Measurements from ENCODE around the gene EHF. TPM values are rescaled to one million over a fixed set of nuclear protein-coding genes. Genes with fewer than 3 reads are reported as not detected.

The EHF gene
- total RNA-seq (2021; ENCODE audit: unreplicated experiment): 0.51 TPM
- 0.17 TPM for polyA plus RNA-seq (2012; ENCODE audit: insufficient read length)
- percentile 27 among the genes with signal in this experiment for Bru-seq, nascent RNA
- percentile 26 among the genes with signal in this experiment for BruChase-seq, experiment 1, labeled RNA remaining after a 2-hour chase
- BruChase-seq, experiment 2, labeled RNA remaining after a 6-hour chase: percentile 25 among the genes with signal in this experiment
- long read RNA-seq, partial matches to known transcripts: 1 of 3 reads
- long read RNA-seq, other reads (novel, unspliced or antisense): 2 of 3 reads

DNA sequence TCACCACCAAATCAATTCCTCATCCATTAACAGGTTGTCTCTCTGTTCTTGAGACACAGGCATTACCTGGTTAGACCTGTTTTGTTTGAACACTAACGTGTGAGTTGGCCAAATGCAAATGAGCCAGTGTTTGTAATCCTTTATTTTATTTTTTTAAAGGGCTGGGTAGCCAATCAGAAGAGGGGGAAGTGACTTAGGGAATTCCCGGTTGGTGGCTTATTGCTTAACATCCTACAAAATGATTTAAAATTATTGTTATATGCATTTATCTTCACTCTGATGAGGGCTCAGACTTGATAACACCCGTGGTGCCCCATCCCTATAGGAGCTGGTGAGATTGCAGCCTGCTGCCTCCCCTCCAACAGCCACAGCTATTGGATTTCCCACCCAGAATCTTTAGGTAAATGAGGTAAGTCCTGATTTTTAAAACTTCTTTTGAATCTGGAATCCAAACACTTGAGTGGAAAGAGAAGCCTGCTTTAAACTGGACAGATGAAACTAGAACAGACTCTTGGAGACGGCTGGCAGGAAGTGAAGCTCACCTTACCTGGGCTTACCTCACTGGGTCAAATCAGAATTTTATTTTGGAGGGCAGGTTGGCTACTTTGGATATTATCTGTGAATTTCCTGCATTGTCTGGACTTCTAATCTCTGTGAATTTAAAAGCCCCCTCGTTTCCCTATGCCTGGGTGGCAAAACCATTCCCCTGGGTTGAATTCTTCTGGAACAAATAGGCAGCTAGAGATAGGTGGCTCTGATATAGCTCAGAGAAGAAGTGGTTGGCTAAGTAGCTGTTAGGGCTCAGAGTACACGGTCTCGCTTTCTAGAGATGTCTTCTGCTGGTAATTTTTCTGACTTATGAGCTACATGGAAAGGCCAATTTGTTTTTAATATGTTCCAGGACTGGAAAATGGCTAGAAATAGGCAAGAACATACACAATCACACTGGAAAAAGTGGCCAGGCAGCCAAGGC, at the start of gene EHF:
Gene EHF, plus strand, starts transcription at position 274 of the 973 bp plus-strand sequence. CDS start 21,538 bp downstream, outside the sequence.
- in situ Hi-C loops (cut with HindIII; ENCODE audit: low pct_unique_long_range_greater_than_20kb, low sequenced_read_pairs): no loop called here
- ChIA-PET POLR2A (interaction anchor here (0.6 kb wide), 1 partner anchor 24 kb away, joined by 3 read pairs; no protein-coding TSS in a partner anchor), CTCF (no interaction called here)
- Histone ChIP-seq H3K36me3 (ENCODE audit: control insufficient read depth, insufficient read depth, low read length) (no peaks in the 10 kb centered on the region), H3K27ac (ENCODE audit: low read length) (no peak within 1 kb of the TSS), H3K4me3 (ENCODE audit: low read depth in 2 of 2, low read length in 2 of 2) (no peak within 1 kb of the TSS), H3K4me1 (ENCODE audit: control insufficient read depth, insufficient read depth, low read length) (no peaks in the 10 kb centered on the region; the same call in 1 of the 2 replicates), H3K27me3 (ENCODE audit: control insufficient read depth, insufficient read depth, low read length) (no peaks in the 10 kb centered on the region), H3K9me3 (ENCODE audit: control insufficient read depth, insufficient read depth, low read depth, low read length) (no peaks in the 10 kb centered on the region)
- no TSS peak for BruUV-seq (replicated peaks)
- DNase-seq (ENCODE audit: low read depth, low spot score) (no peak), ATAC-seq (no peak)
- intact Hi-C loops (cut with micrococcal nuclease; ENCODE audit: unreplicated experiment): no loop called here
- TF ChIP-seq TCF7L2 (IDR thresholded peaks at IDR 0.05; ENCODE audit: low read depth, low read length) (no peak), SIN3A (IDR thresholded peaks at IDR 0.05; ENCODE audit: borderline replicate concordance, insufficient read depth, low read depth, low read length) (no peak), POLR2AphosphoS5 (IDR thresholded peaks at IDR 0.05; ENCODE audit: low read depth, low read length) (no peak)
- TF ChIP-seq, protein P1, sequence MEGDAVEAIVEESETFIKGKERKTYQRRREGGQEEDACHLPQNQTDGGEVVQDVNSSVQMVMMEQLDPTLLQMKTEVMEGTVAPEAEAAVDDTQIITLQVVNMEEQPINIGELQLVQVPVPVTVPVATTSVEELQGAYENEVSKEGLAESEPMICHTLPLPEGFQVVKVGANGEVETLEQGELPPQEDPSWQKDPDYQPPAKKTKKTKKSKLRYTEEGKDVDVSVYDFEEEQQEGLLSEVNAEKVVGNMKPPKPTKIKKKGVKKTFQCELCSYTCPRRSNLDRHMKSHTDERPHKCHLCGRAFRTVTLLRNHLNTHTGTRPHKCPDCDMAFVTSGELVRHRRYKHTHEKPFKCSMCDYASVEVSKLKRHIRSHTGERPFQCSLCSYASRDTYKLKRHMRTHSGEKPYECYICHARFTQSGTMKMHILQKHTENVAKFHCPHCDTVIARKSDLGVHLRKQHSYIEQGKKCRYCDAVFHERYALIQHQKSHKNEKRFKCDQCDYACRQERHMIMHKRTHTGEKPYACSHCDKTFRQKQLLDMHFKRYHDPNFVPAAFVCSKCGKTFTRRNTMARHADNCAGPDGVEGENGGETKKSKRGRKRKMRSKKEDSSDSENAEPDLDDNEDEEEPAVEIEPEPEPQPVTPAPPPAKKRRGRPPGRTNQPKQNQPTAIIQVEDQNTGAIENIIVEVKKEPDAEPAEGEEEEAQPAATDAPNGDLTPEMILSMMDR (IDR thresholded peaks at IDR 0.05): no peak
- TF ChIP-seq, protein P2, sequence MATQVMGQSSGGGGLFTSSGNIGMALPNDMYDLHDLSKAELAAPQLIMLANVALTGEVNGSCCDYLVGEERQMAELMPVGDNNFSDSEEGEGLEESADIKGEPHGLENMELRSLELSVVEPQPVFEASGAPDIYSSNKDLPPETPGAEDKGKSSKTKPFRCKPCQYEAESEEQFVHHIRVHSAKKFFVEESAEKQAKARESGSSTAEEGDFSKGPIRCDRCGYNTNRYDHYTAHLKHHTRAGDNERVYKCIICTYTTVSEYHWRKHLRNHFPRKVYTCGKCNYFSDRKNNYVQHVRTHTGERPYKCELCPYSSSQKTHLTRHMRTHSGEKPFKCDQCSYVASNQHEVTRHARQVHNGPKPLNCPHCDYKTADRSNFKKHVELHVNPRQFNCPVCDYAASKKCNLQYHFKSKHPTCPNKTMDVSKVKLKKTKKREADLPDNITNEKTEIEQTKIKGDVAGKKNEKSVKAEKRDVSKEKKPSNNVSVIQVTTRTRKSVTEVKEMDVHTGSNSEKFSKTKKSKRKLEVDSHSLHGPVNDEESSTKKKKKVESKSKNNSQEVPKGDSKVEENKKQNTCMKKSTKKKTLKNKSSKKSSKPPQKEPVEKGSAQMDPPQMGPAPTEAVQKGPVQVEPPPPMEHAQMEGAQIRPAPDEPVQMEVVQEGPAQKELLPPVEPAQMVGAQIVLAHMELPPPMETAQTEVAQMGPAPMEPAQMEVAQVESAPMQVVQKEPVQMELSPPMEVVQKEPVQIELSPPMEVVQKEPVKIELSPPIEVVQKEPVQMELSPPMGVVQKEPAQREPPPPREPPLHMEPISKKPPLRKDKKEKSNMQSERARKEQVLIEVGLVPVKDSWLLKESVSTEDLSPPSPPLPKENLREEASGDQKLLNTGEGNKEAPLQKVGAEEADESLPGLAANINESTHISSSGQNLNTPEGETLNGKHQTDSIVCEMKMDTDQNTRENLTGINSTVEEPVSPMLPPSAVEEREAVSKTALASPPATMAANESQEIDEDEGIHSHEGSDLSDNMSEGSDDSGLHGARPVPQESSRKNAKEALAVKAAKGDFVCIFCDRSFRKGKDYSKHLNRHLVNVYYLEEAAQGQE (IDR thresholded peaks at IDR 0.05; ENCODE audit: insufficient read depth in 1 of 2, low read depth in 2 of 2, low read length in 1 of 2): no peak

DNA sequence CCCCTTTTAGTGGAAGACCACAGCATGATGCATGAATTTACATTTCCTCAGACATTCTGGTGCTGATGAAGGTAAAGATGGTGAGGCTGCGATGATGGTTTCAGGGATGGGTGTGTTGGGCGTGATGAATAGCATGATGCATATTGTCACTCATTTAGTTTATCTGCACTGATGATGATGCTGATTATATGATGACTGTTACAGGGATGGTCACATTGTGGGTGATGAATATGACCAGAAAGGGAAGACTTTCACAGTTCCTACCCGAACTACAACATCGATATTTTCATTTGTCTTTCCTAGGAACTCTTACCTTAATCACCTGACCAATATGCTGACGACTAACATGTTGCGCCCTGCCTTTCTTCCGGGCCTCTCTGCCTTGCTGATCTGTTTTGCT, 47.4 kb upstream of the EHF start:
- Histone ChIP-seq H3K27ac (ENCODE audit: low read length) (no peak overlapping the region), H3K4me1 (ENCODE audit: control insufficient read depth, insufficient read depth, low read length) (peaks cover 4% of the 10 kb centered on the region; the same call in 1 of the 2 replicates), H3K27me3 (ENCODE audit: control insufficient read depth, insufficient read depth, low read length) (peaks cover 37% of the 10 kb centered on the region), H3K36me3 (ENCODE audit: control insufficient read depth, insufficient read depth, low read length) (no peaks in the 10 kb centered on the region), H3K4me3 (ENCODE audit: low read depth in 2 of 2, low read length in 2 of 2) (no peak overlapping the region), H3K9me3 (ENCODE audit: control insufficient read depth, insufficient read depth, low read depth, low read length) (no peaks in the 10 kb centered on the region)
- ATAC-seq: no peak
- BruUV-seq (replicated peaks): no TSS peak
- in situ Hi-C loops (cut with HindIII; ENCODE audit: low pct_unique_long_range_greater_than_20kb, low sequenced_read_pairs): no loop called here
- TF ChIP-seq, protein P2 (IDR thresholded peaks at IDR 0.05; ENCODE audit: insufficient read depth in 1 of 2, low read depth in 2 of 2, low read length in 1 of 2): no peak
- TF ChIP-seq POLR2AphosphoS5 (IDR thresholded peaks at IDR 0.05; ENCODE audit: low read depth, low read length) (no peak), TCF7L2 (IDR thresholded peaks at IDR 0.05; ENCODE audit: low read depth, low read length) (no peak), SIN3A (IDR thresholded peaks at IDR 0.05; ENCODE audit: borderline replicate concordance, insufficient read depth, low read depth, low read length) (no peak)
- TF ChIP-seq, protein P1 (IDR thresholded peaks at IDR 0.05): no peak
- CTCF ChIA-PET: no interaction called here
- no peak for DNase-seq (ENCODE audit: low read depth, low spot score)
- POLR2A ChIA-PET: no interaction called here
- intact Hi-C loops (cut with micrococcal nuclease; ENCODE audit: unreplicated experiment): no loop called here
